Endodermal cell (in vitro differentiated cells): ENCODE results near the gene P2RY4. TPM values are rescaled to one million over a fixed set of nuclear protein-coding genes. Genes with fewer than 3 reads are reported as not detected.

Experiments used
- DNase-seq: peaks from one replicate; pipeline ENCODE4 v3.0.0-alpha.2; 2017
- H3K27ac ChIP-seq: 2 replicates; pipeline ENCODE4 v1.5.1; 2013; ENCODE audit warnings: mild to moderate bottlenecking, low read depth, low read length, moderate library complexity
- H3K27me3 ChIP-seq: 2 replicates; pipeline ENCODE4 v1.6.1; 2013; ENCODE audit warnings: mild to moderate bottlenecking, low read length, moderate library complexity; ENCODE audit not compliant: insufficient read depth, control insufficient read depth, poor library complexity, severe bottlenecking
- H3K36me3 ChIP-seq: 2 replicates; pipeline ENCODE4 v1.7.0; 2013; ENCODE audit warnings: mild to moderate bottlenecking, low read length, moderate library complexity; ENCODE audit not compliant: control insufficient read depth, insufficient read depth
- H3K4me1 ChIP-seq: one replicate; pipeline ENCODE4 v1.7.0; 2013; ENCODE audit warnings: low read length; ENCODE audit not compliant: control insufficient read depth, insufficient read depth
- H3K4me3 ChIP-seq: 2 replicates; pipeline ENCODE4 v1.5.1; 2013; ENCODE audit warnings: mild to moderate bottlenecking, low read length, moderate library complexity
- H3K9ac ChIP-seq: 2 replicates; pipeline ENCODE4 v1.6.1; 2013; ENCODE audit warnings: mild to moderate bottlenecking, low read length, moderate library complexity; ENCODE audit not compliant: poor library complexity, severe bottlenecking; ENCODE audit errors: extremely low read depth
- H3K9me3 ChIP-seq: 2 replicates; pipeline ENCODE4 v1.6.1; 2013; ENCODE audit warnings: mild to moderate bottlenecking, low read length, moderate library complexity; ENCODE audit not compliant: control insufficient read depth
- H3K27ac Mint-ChIP-seq: 2 replicates; pipeline ENCODE4 v1.8.0; 2020; ENCODE audit warnings: mixed read lengths
- H3K27me3 Mint-ChIP-seq: 2 replicates; pipeline ENCODE4 v1.8.0; 2021; ENCODE audit warnings: mild to moderate bottlenecking, mixed read lengths; ENCODE audit not compliant: insufficient read depth
- H3K36me3 Mint-ChIP-seq: 2 replicates; pipeline ENCODE4 v1.8.0; 2020; ENCODE audit warnings: low read depth, mixed read lengths
- H3K4me1 Mint-ChIP-seq: 2 replicates; pipeline ENCODE4 v1.8.0; 2020; ENCODE audit warnings: mixed read lengths
- H3K4me3 Mint-ChIP-seq: 2 replicates; pipeline ENCODE4 v1.8.0; 2020; ENCODE audit warnings: mild to moderate bottlenecking, moderate library complexity, mixed read lengths
- H3K9me3 Mint-ChIP-seq: 2 replicates; pipeline ENCODE4 v1.8.0; 2020; ENCODE audit warnings: mild to moderate bottlenecking, mixed read lengths
- WGBS, 2 experiments: methylation state at CpG; one replicate each; pipeline versions ENCODE4 v1.1.5 to v1.1.7; 2013; ENCODE audit warnings: missing lambda C conversion rate in 2 of 2, mixed read lengths in 1 of 2; ENCODE audit not compliant: insufficient coverage in 1 of 2, insufficient read length in 1 of 2; 5-methylcytosine and 5-hydroxymethylcytosine counted together
- long read RNA-seq, 4 experiments: library from polyadenylated mRNA in 2 of 4; library from RNA in 1 of 4; library from capped mRNA in 1 of 4; stranded (forward) in 3 of 4; unstranded in 1 of 4; transcript quantifications; one replicate each; pipeline ENCODE4 v2.0.0, GENCODE V29; 2020 to 2021; ENCODE audit warnings: inconsistent platforms in 1 of 4
- polyA plus RNA-seq, 2 experiments: library from polyadenylated mRNA; stranded (reverse); fragments of 50-300 nt; gene quantifications; one replicate each; pipeline ENCODE4 v1.2.3, GENCODE V29; 2013
- total RNA-seq, 2 donors: library from RNA; stranded (reverse); fragmentation: NEBNext Ultra II Directional in 1 of 2; extraction: Animal tissue kit (Norgen Biotek cat#: 25700) in 1 of 2; gene quantifications; 2 replicates in 1 of 2; 3 replicates in 1 of 2; pipeline ENCODE4 v1.2.1, GENCODE V29; 2021
- TF ChIP-seq, protein P1 (sequence below): fragments of 200-600 bp; sonication (generic); conservative IDR thresholded peaks from 2 replicates; pipeline ENCODE4 v1.5.0; 2021; ENCODE audit warnings: antibody characterized with exemption, mild to moderate bottlenecking

P2RY4 gene
- under 1 TPM; 0.22 TPM for total RNA-seq
- 0.14 TPM for polyA plus RNA-seq (2013, experiment 1 of 2)
- 0.17 TPM for polyA plus RNA-seq (2013, experiment 2 of 2)
- long read RNA-seq, experiment 1: 0 reads
- long read RNA-seq, experiment 2: 0 reads
- long read RNA-seq, experiment 3: 0 reads
- long read RNA-seq, experiment 4: 0 reads

DNA sequence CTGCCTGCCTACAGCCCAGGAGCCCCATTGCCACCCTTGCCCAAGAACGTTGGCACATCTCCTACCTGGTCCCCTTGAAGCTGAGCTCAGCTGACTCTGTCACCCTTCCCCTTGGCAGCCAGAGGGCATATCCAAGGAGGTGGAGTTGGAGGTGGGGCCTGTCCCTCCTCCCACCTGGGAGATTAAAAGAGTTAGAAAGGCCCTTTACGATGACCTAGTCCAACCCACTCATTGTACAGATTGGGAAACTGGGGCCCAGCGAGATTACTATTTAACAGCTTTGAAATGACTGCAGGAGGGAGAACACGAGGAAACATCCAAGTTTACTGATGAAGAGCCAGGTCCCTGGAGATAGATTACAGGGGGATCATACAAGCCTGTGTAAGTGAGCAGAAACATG is at the start of gene P2RY4:
Gene P2RY4 (minus strand): TSS at position 101 of the 400 bp plus-strand sequence. CDS start 580 bp downstream, outside the sequence.
- Histone ChIP-seq H3K9me3 (no peaks in the 10 kb centered on the region), H3K4me3 (no peak within 1 kb of the TSS), H3K9ac (no peak within 1 kb of the TSS), H3K4me1 (no peaks in the 10 kb centered on the region), H3K27ac (no peak within 1 kb of the TSS), H3K36me3 (no peaks in the 10 kb centered on the region), H3K27me3 (no peaks in the 10 kb centered on the region)
- Mint-ChIP-seq H3K36me3 (no peaks in the 10 kb centered on the region), H3K4me1 (peaks cover 12% of the 10 kb centered on the region), H3K4me3 (no peak within 1 kb of the TSS), H3K9me3 (peaks cover 52% of the 10 kb centered on the region), H3K27me3 (peaks cover 6% of the 10 kb centered on the region), H3K27ac (no peak within 1 kb of the TSS)
- no peak for DNase-seq
- TF ChIP-seq, protein P1, sequence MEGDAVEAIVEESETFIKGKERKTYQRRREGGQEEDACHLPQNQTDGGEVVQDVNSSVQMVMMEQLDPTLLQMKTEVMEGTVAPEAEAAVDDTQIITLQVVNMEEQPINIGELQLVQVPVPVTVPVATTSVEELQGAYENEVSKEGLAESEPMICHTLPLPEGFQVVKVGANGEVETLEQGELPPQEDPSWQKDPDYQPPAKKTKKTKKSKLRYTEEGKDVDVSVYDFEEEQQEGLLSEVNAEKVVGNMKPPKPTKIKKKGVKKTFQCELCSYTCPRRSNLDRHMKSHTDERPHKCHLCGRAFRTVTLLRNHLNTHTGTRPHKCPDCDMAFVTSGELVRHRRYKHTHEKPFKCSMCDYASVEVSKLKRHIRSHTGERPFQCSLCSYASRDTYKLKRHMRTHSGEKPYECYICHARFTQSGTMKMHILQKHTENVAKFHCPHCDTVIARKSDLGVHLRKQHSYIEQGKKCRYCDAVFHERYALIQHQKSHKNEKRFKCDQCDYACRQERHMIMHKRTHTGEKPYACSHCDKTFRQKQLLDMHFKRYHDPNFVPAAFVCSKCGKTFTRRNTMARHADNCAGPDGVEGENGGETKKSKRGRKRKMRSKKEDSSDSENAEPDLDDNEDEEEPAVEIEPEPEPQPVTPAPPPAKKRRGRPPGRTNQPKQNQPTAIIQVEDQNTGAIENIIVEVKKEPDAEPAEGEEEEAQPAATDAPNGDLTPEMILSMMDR: no peak
- WGBS, 2 experiments: 80 to 100% methylated on average over 1 to 3 of the region's 4 CpGs

- H3K36me3 Mint-ChIP-seq: peaks cover 26% of the 10 kb centered on the region
- 100% methylated on average over 3 of the region's 3 CpGs; no CpG with 5 or more reads in 1 of the 2 experiments for WGBS, 2 experiments
- H3K4me1 Mint-ChIP-seq: no peaks in the 10 kb centered on the region
- peaks cover 43% of the 10 kb centered on the region for H3K9me3 Mint-ChIP-seq
- H3K36me3 ChIP-seq: peaks cover 42% of the 10 kb centered on the region
- DNase-seq: no peak
- TF ChIP-seq, protein P1: no peak
- H3K9ac ChIP-seq: no peak overlapping the region
- H3K27ac ChIP-seq: no peak overlapping the region
- H3K27ac Mint-ChIP-seq: no peak overlapping the region
- no peaks in the 10 kb centered on the region for H3K27me3 Mint-ChIP-seq
- H3K4me1 ChIP-seq: no peaks in the 10 kb centered on the region
- H3K4me3 ChIP-seq: no peak overlapping the region
- no peak overlapping the region for H3K4me3 Mint-ChIP-seq
- H3K9me3 ChIP-seq: no peaks in the 10 kb centered on the region
- H3K27me3 ChIP-seq: no peaks in the 10 kb centered on the region
Observed at GRCh38 chrX:70301716-70302115, 41.7 kb upstream of the P2RY4 start.

DNA sequence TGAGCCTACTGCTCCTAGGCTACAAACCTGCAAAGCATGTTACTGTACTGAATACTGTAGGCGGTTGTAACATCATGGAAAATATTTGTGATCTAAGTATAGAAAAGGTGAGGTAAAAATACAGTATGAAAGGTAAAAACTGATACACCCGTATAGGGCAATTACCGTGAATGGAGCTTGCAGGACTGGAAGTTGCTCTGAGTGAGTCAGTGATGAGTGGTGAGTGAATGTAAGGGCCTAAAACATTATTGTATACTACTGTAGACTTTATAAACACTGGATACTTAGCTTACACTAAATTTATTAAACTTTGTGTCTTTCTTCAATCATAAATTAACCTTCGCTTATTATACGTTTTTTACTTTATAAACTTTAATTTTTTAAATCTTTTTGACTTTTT is 33.6 kb upstream of the P2RY4 start:
- WGBS, 2 experiments: 80 to 96% methylated on average over 1 to 5 of the region's 5 CpGs
- Mint-ChIP-seq H3K27me3 (no peaks in the 10 kb centered on the region), H3K4me3 (no peak overlapping the region), H3K27ac (no peak overlapping the region), H3K4me1 (peaks cover 6% of the 10 kb centered on the region), H3K9me3 (peaks cover 28% of the 10 kb centered on the region), H3K36me3 (peaks cover 5% of the 10 kb centered on the region)
- peaks cover 23% of the 10 kb centered on the region for H3K36me3 ChIP-seq
- no peaks in the 10 kb centered on the region for H3K27me3 ChIP-seq
- no peaks in the 10 kb centered on the region for H3K4me1 ChIP-seq
- H3K9ac ChIP-seq: no peak overlapping the region
- no peak for DNase-seq
- H3K27ac ChIP-seq: no peak overlapping the region
- H3K4me3 ChIP-seq: no peak overlapping the region
- H3K9me3 ChIP-seq: no peaks in the 10 kb centered on the region
- TF ChIP-seq, protein P1: no peak
